DOHH2 (cell line): ENCODE data around the gene TCHP.

Source experiments
- H3F3A ChIP-seq: fragments of 200-600 bp; sonication (generic), shearing (Covaris generic); 2 replicates; pipeline ENCODE4 v1.6.0; 2016; ENCODE audit warnings: antibody characterized with exemption, mild to moderate bottlenecking; ENCODE audit not compliant: control insufficient read depth, insufficient read depth
- H3K27ac ChIP-seq: fragments of 200-600 bp; sonication (generic); 2 replicates; pipeline ENCODE4 v1.5.1; 2014; ENCODE audit warnings: low read depth, mild to moderate bottlenecking, low read length, moderate library complexity
- H3K27me3 ChIP-seq: fragments of 200-600 bp; sonication (generic); 2 replicates; pipeline ENCODE4 v1.6.1; 2014; ENCODE audit warnings: mild to moderate bottlenecking, low read length, mixed read lengths; ENCODE audit not compliant: control insufficient read depth
- H3K36me3 ChIP-seq: fragments of 200-600 bp; sonication (generic); 2 replicates; pipeline ENCODE4 v1.6.1; 2014; ENCODE audit warnings: mild to moderate bottlenecking, low read length, moderate library complexity, mixed read lengths; ENCODE audit not compliant: control insufficient read depth
- H3K4me1 ChIP-seq: fragments of 200-600 bp; sonication (generic); 2 replicates; pipeline ENCODE4 v1.6.1; 2014; ENCODE audit warnings: mild to moderate bottlenecking, low read length, mixed read lengths; ENCODE audit not compliant: control insufficient read depth
- H3K4me2 ChIP-seq: fragments of 200-600 bp; sonication (generic); 2 replicates; pipeline ENCODE4 v1.6.0; 2014; ENCODE audit warnings: mild to moderate bottlenecking, low read length, moderate library complexity
- H3K4me3 ChIP-seq: fragments of 200-600 bp; sonication (generic); 2 replicates; pipeline ENCODE4 v1.5.1; 2014; ENCODE audit warnings: mild to moderate bottlenecking, low read length, mixed read lengths
- H3K79me2 ChIP-seq: fragments of 200-600 bp; sonication (generic); 2 replicates; pipeline ENCODE4 v1.6.1; 2014; ENCODE audit warnings: mild to moderate bottlenecking, low read length, mixed read lengths; ENCODE audit not compliant: control insufficient read depth
- H3K9me2 ChIP-seq: fragments of 200-600 bp; sonication (generic); replicated peaks from 2 replicates; pipeline ENCODE4 v1.6.1; 2014; ENCODE audit warnings: mild to moderate bottlenecking, low read length, mixed read lengths; ENCODE audit not compliant: control insufficient read depth
- H3K9me3 ChIP-seq: fragments of 200-600 bp; sonication (generic); 2 replicates; pipeline ENCODE4 v1.6.1; 2014; ENCODE audit warnings: antibody characterized with exemption, low read length, mixed read lengths; ENCODE audit not compliant: control insufficient read depth, insufficient read depth
- H4K20me1 ChIP-seq: fragments of 200-600 bp; sonication (generic); 2 replicates; pipeline ENCODE4 v1.6.0; 2014; ENCODE audit warnings: low read depth, mild to moderate bottlenecking, antibody characterized with exemption, low read length, moderate library complexity; ENCODE audit not compliant: control insufficient read depth, insufficient read depth
- CTCF ChIP-seq: fragments of 200-600 bp; sonication (generic); IDR thresholded peaks from one replicate; pipeline ENCODE4 v1.5.1; 2014; ENCODE audit warnings: antibody characterized with exemption, mild to moderate bottlenecking, low read depth, low read length; ENCODE audit not compliant: poor library complexity, severe bottlenecking
- EZH2phosphoT487 ChIP-seq: fragments of 200-600 bp; sonication (generic); IDR thresholded peaks from 2 replicates; pipeline ENCODE4 v1.6.1; 2017; ENCODE audit warnings: borderline replicate concordance, mild to moderate bottlenecking, antibody characterized with exemption, low read length, moderate library complexity, mixed read lengths

The TCHP gene

GRCh38 chr12:109961612-109962011, 61.5 kb downstream of the TCHP start:
- H3K27ac ChIP-seq = no peak overlapping the region
- H3K36me3 ChIP-seq = peaks cover 80% of the 10 kb centered on the region
- no peak overlapping the region for H3K4me2 ChIP-seq
- no peak for TF ChIP-seq CTCF
- TF ChIP-seq EZH2phosphoT487 = no peak
- H3K4me3 ChIP-seq = no peak overlapping the region
- H4K20me1 ChIP-seq = no peaks in the 10 kb centered on the region
- no peaks in the 10 kb centered on the region for H3K27me3 ChIP-seq
- no peaks in the 10 kb centered on the region for H3K9me3 ChIP-seq
- no peaks in the 10 kb centered on the region for H3F3A ChIP-seq
- no peaks in the 10 kb centered on the region for H3K4me1 ChIP-seq
- no peaks in the 10 kb centered on the region for H3K79me2 ChIP-seq
- no peaks in the 10 kb centered on the region for H3K9me2 ChIP-seq

GRCh38 chr12:109962398-109962797, 62.3 kb downstream of the TCHP start:
- no peak overlapping the region for H3K4me3 ChIP-seq
- TF ChIP-seq EZH2phosphoT487 (no peak), CTCF (no peak)
- no peaks in the 10 kb centered on the region; the same call in 1 of the 2 replicates for H3F3A ChIP-seq
- H3K27me3 ChIP-seq = no peaks in the 10 kb centered on the region
- H3K4me2 ChIP-seq = no peak overlapping the region
- H3K36me3 ChIP-seq = peaks cover 84% of the 10 kb centered on the region
- no peak overlapping the region for H3K27ac ChIP-seq
- no peaks in the 10 kb centered on the region for H3K4me1 ChIP-seq
- no peaks in the 10 kb centered on the region for H4K20me1 ChIP-seq
- no peaks in the 10 kb centered on the region for H3K9me3 ChIP-seq
- no peaks in the 10 kb centered on the region for H3K9me2 ChIP-seq
- H3K79me2 ChIP-seq = no peaks in the 10 kb centered on the region

- Histone ChIP-seq H3K4me1 (no peaks in the 10 kb centered on the region), H4K20me1 (no peaks in the 10 kb centered on the region), H3F3A (no peaks in the 10 kb centered on the region; the same call in 1 of the 2 replicates), H3K27me3 (no peaks in the 10 kb centered on the region), H3K27ac (no peak overlapping the region), H3K4me3 (no peak overlapping the region), H3K79me2 (no peaks in the 10 kb centered on the region), H3K4me2 (no peak overlapping the region), H3K36me3 (peaks cover 89% of the 10 kb centered on the region), H3K9me2 (no peaks in the 10 kb centered on the region), H3K9me3 (no peaks in the 10 kb centered on the region)
- no peak for TF ChIP-seq EZH2phosphoT487
- TF ChIP-seq CTCF = no peak
These were observed 63.3 kb downstream of the TCHP start for GRCh38 chr12:109963330-109963729.

GRCh38 chr12:109963743-109964429, 63.8 kb downstream of the TCHP start:
- no peak overlapping the region for H3K27ac ChIP-seq
- H3K4me1 ChIP-seq = no peaks in the 10 kb centered on the region
- peaks cover 84% of the 10 kb centered on the region for H3K36me3 ChIP-seq
- no peaks in the 10 kb centered on the region for H4K20me1 ChIP-seq
- H3K4me3 ChIP-seq = no peak overlapping the region
- H3F3A ChIP-seq = no peaks in the 10 kb centered on the region; the same call in 1 of the 2 replicates
- no peak for TF ChIP-seq EZH2phosphoT487
- no peak for TF ChIP-seq CTCF
- no peaks in the 10 kb centered on the region for H3K9me2 ChIP-seq
- no peaks in the 10 kb centered on the region for H3K9me3 ChIP-seq
- H3K4me2 ChIP-seq = no peak overlapping the region
- H3K79me2 ChIP-seq = no peaks in the 10 kb centered on the region
- no peaks in the 10 kb centered on the region for H3K27me3 ChIP-seq
